Measurements from ENCODE around the gene TEX22. TPM values are rescaled to one million over a fixed set of nuclear protein-coding genes. Genes with fewer than 3 reads are reported as not detected.

The TEX22 gene
- total RNA-seq, 1 experiment from 2014 or later: 0.29 TPM

GRCh38 chr14:105426416-105427130 lies 28.2 kb downstream of the TEX22 start:
- POLR2A ChIA-PET (ENCODE audit: unreplicated experiment): no interaction called here
- no peak overlapping the region for H2AFZ ChIP-seq (ENCODE audit: low read length)
- intact Hi-C loops (cut with micrococcal nuclease): no loop called here
- BruUV-seq (replicated peaks): no TSS peak
- no peak overlapping the region for H3K27ac ChIP-seq (ENCODE audit: low read length)
- no peaks in the 10 kb centered on the region for H3K36me3 ChIP-seq (ENCODE audit: low read depth, low read length)
- ATAC-seq: no peak
- peaks cover 94% of the 10 kb centered on the region for H3K79me2 ChIP-seq (ENCODE audit: low read length)
- H3F3A ChIP-seq (ENCODE audit: low read length, unreplicated experiment): peaks cover 5% of the 10 kb centered on the region
- no peak overlapping the region for H3K4me3 ChIP-seq (ENCODE audit: low read length)
- no peak overlapping the region for H3K9ac ChIP-seq (ENCODE audit: low read length)
- peaks cover 14% of the 10 kb centered on the region; the same call in 1 of the 2 replicates for H4K20me1 ChIP-seq (ENCODE audit: low read length)
- CTCF ChIA-PET: no interaction called here
- no peaks in the 10 kb centered on the region for H3K9me2 ChIP-seq (replicated peaks; ENCODE audit: low read length)
- H3K9me3 ChIP-seq (ENCODE audit: low read length): no peaks in the 10 kb centered on the region
- TF ChIP-seq EZH2 (IDR thresholded peaks at IDR 0.05; ENCODE audit: low read length, unreplicated experiment) (no peak), EZH2phosphoT487 (IDR thresholded peaks at IDR 0.05; ENCODE audit: borderline replicate concordance, low read length) (no peak), CTCF (conservative IDR thresholded peaks at IDR 0.05; ENCODE audit: low read depth, low read length) (no peak)
- H3K27me3 ChIP-seq (ENCODE audit: low read length): no peaks in the 10 kb centered on the region
- H3K4me2 ChIP-seq (ENCODE audit: low read length): no peak overlapping the region
- H3K4me1 ChIP-seq (ENCODE audit: insufficient read depth, low read length): peaks cover 19% of the 10 kb centered on the region
- no peak for DNase-seq

- ATAC-seq (no peak), DNase-seq (no peak)
- Histone ChIP-seq H3K4me1 (ENCODE audit: insufficient read depth, low read length) (peaks cover 17% of the 10 kb centered on the region), H3K27ac (ENCODE audit: low read length) (no peak overlapping the region), H3K9me3 (ENCODE audit: low read length) (no peaks in the 10 kb centered on the region), H4K20me1 (ENCODE audit: low read length) (peaks cover 14% of the 10 kb centered on the region; the same call in 1 of the 2 replicates), H3K4me2 (ENCODE audit: low read length) (no peak overlapping the region), H3K79me2 (ENCODE audit: low read length) (peaks cover 92% of the 10 kb centered on the region), H3K27me3 (ENCODE audit: low read length) (no peaks in the 10 kb centered on the region), H3F3A (ENCODE audit: low read length, unreplicated experiment) (peaks cover 5% of the 10 kb centered on the region), H3K9me2 (replicated peaks; ENCODE audit: low read length) (no peaks in the 10 kb centered on the region), H2AFZ (ENCODE audit: low read length) (no peak overlapping the region), H3K9ac (ENCODE audit: low read length) (no peak overlapping the region), H3K36me3 (ENCODE audit: low read depth, low read length) (no peaks in the 10 kb centered on the region), H3K4me3 (ENCODE audit: low read length) (no peak overlapping the region)
- no TSS peak for BruUV-seq (replicated peaks)
- POLR2A ChIA-PET (ENCODE audit: unreplicated experiment): no interaction called here
- TF ChIP-seq EZH2phosphoT487 (IDR thresholded peaks at IDR 0.05; ENCODE audit: borderline replicate concordance, low read length) (no peak), EZH2 (IDR thresholded peaks at IDR 0.05; ENCODE audit: low read length, unreplicated experiment) (no peak), CTCF (conservative IDR thresholded peaks at IDR 0.05; ENCODE audit: low read depth, low read length) (no peak)
- intact Hi-C loops (cut with micrococcal nuclease): no loop called here
- CTCF ChIA-PET: no interaction called here
Observed at GRCh38 chr14:105427412-105427811, 29.1 kb downstream of the TEX22 start.

- DNase-seq (no peak), ATAC-seq (no peak)
- ChIA-PET POLR2A (ENCODE audit: unreplicated experiment) (no interaction called here), CTCF (no interaction called here)
- Histone ChIP-seq H3F3A (ENCODE audit: low read length, unreplicated experiment) (peaks cover 5% of the 10 kb centered on the region), H3K4me2 (ENCODE audit: low read length) (no peak overlapping the region), H3K36me3 (ENCODE audit: low read depth, low read length) (no peaks in the 10 kb centered on the region), H3K4me1 (ENCODE audit: insufficient read depth, low read length) (peaks cover 17% of the 10 kb centered on the region), H3K27ac (ENCODE audit: low read length) (no peak overlapping the region), H3K79me2 (ENCODE audit: low read length) (peaks cover 92% of the 10 kb centered on the region), H3K9me3 (ENCODE audit: low read length) (no peaks in the 10 kb centered on the region), H3K4me3 (ENCODE audit: low read length) (no peak overlapping the region), H4K20me1 (ENCODE audit: low read length) (peaks cover 14% of the 10 kb centered on the region; the same call in 1 of the 2 replicates), H3K9me2 (replicated peaks; ENCODE audit: low read length) (no peaks in the 10 kb centered on the region), H2AFZ (ENCODE audit: low read length) (no peak overlapping the region), H3K27me3 (ENCODE audit: low read length) (no peaks in the 10 kb centered on the region), H3K9ac (ENCODE audit: low read length) (no peak overlapping the region)
- no peak for TF ChIP-seq EZH2 (IDR thresholded peaks at IDR 0.05; ENCODE audit: low read length, unreplicated experiment)
- no TSS peak for BruUV-seq (replicated peaks)
- intact Hi-C loops (cut with micrococcal nuclease): no loop called here
Observed at GRCh38 chr14:105427936-105428485, 29.7 kb downstream of the TEX22 start.
